ENCODE measurements around the gene GAS6.

GRCh38 chr13:113902986-113903775, 39.3 kb upstream of the GAS6 start:
- TF ChIP-seq, protein P1, sequence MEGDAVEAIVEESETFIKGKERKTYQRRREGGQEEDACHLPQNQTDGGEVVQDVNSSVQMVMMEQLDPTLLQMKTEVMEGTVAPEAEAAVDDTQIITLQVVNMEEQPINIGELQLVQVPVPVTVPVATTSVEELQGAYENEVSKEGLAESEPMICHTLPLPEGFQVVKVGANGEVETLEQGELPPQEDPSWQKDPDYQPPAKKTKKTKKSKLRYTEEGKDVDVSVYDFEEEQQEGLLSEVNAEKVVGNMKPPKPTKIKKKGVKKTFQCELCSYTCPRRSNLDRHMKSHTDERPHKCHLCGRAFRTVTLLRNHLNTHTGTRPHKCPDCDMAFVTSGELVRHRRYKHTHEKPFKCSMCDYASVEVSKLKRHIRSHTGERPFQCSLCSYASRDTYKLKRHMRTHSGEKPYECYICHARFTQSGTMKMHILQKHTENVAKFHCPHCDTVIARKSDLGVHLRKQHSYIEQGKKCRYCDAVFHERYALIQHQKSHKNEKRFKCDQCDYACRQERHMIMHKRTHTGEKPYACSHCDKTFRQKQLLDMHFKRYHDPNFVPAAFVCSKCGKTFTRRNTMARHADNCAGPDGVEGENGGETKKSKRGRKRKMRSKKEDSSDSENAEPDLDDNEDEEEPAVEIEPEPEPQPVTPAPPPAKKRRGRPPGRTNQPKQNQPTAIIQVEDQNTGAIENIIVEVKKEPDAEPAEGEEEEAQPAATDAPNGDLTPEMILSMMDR (conservative IDR thresholded peaks at IDR 0.05 in 1 of 2, IDR thresholded peaks at IDR 0.05 in 1 of 2; ENCODE audit: extremely low read depth in 1 of 2, insufficient read depth in 1 of 2, low read depth in 1 of 2, low read length in 2 of 2), result no peak
- TF ChIP-seq EZH2 (IDR thresholded peaks at IDR 0.05; ENCODE audit: borderline replicate concordance, low read length), result no peak

All from mammary epithelial cell (primary cell).